ENCODE results near the gene RTF2. TPM values are rescaled to one million over a fixed set of nuclear protein-coding genes. Genes with fewer than 3 reads are reported as not detected.

Gene RTF2, protein sequence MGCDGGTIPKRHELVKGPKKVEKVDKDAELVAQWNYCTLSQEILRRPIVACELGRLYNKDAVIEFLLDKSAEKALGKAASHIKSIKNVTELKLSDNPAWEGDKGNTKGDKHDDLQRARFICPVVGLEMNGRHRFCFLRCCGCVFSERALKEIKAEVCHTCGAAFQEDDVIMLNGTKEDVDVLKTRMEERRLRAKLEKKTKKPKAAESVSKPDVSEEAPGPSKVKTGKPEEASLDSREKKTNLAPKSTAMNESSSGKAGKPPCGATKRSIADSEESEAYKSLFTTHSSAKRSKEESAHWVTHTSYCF
- total RNA-seq (2014; rRNA removed), result 77.2 and 81.4 TPM in 2 replicates
- polyA plus RNA-seq (2012), result 123 TPM

DNA sequence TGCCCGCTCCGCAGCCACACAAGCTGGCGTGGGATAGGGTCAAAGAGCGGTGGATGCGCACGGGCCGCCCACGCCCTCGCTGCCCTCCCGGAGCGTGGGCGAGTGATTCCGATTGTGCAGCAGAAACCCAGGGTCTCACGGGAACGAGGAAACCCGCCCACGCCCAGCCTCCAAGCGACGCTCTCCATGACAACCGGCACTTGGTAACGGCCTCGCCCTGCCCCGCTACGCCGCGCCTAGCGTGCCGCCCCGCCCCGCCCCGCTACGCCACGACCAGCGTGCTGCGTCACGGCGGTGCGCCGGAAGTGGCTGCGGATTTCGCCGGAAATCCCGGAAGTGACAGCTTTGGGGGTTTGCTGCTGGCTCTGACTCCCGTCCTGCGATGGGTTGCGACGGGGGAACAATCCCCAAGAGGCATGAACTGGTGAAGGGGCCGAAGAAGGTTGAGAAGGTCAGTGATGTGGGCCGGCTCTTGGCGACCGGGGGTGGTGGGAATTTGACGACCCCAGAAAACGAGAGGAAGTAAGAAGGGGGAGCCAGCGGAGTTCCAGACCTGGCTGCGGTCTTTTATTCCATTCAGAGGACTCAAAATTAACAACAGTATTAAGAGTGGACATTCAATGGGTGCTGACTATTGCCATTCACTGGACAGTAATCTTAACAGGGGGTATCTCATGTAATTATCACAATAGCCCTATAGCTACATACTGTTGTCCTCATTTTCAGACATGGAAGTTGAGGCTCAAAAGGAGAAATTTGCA, at the start of gene RTF2:
Gene RTF2, plus strand, starts transcription at position 312 of the 761 bp plus-strand sequence. Its CDS starts 71 bp downstream, at position 383.
- peak; percentile 94 for DNase-seq (ENCODE audit: low read depth)

DNA sequence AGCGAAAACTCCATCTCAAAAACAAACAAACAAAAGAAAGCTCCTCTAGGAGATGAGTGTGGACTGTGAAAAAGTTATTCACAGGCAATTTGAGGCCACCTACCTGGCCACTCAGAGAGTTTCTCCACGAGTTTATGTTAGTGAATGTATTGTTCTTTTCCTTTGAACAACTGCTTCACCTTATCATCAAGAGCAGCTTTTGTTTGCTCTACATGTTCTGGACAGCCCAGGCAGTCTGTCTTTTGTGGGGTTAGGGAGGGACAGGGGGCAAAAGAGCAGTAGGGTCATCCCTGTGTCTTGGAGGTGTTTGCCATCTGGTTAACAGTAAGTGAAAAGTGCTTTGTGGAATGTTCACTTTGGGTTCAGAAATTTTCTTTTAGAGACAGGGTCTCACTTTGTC, 48.4 kb upstream of the RTF2 start:
- no peak for DNase-seq (ENCODE audit: low read depth)

DNA sequence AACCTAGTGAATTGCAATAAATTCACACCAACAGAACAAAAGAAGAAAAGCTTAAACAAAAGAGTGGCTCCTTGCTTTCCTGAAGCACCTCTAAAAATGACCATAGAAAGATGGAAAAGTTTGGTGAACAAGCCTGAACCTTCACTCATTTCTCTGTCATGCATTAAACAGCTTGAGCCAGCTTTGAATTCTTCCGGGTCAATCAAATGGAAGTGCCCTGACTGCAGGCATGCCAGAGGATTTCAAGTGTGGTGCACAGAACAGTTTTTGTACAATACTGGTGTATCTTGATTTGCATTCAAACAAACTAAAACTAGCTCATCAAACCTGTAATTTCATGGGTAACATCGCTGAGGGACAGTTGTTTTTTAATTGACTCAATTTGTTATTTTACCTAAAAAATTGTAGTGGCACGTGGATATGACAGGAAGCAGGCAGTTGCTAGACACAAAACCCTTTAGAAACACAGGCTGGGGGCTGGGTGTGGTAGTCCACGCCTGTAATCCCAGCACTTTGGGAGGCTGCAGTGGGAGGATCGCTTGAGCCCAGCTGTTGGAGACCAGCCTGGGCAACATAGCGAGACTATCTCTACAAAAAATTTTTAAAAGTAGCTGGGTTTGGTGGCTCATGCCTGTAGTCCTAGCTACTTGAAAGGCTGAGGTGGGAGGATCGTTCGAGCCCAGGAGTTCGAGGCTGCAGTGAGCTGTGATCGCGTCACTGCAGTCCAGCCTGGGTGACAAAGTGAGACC, 47.3 kb upstream of the RTF2 start:
- DNase-seq (ENCODE audit: low read depth), result no peak

DNA sequence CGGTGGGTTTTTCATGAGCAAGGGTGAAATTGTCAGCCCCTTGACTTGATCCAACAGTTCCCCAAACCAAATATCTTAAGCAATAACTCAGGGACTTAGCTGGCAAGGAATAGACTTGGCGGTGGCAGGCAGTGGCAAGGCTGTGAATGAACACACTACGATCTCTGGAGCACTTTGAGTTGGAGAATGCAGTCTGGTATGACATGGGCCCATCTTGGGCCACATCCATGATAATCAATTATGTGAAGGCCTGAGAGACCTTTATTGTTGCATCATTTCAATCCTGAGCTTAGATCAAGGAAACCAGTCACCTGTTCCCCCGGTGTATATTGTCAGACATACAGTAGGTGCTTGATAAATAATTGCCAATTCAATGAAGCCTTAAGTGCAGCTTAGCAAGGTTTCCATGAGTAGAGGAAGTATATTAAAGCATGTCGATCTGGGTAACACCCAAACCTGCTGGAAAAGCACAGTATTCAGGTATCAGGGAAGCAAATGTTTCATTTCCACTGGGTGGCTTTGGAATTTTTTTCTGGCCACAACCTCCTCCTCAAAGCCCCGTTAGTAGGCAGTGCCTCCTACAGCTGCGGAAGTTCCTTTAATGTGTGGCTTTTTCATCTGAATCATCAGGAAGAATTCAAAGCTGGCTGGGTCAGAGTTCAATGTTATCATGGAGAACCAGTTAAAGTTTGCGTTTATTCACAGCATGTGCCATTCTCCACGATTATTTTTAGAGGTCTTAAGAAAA, 46.2 kb upstream of the RTF2 start:
- peak; percentile 90 for DNase-seq (ENCODE audit: low read depth)

DNA sequence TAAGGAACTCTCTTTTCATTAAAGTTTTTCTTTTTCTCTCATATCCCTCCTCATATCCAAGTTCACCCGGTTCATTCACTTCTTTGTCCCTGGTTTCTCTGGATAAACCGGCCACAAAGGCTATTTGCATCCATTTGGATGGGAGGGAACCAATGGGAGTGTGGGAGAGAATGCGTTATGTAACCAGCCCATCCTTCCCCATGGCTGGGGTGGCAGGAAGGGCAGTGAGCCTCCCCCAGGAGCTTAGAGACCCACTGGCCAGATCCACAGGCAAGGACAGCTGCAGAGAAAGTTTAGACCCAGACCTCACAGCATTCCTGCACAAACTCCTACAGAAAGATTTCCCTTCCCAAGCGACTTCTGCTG, 45.6 kb upstream of the RTF2 start:
- DNase-seq (ENCODE audit: low read depth), result peak; percentile 84

DNA sequence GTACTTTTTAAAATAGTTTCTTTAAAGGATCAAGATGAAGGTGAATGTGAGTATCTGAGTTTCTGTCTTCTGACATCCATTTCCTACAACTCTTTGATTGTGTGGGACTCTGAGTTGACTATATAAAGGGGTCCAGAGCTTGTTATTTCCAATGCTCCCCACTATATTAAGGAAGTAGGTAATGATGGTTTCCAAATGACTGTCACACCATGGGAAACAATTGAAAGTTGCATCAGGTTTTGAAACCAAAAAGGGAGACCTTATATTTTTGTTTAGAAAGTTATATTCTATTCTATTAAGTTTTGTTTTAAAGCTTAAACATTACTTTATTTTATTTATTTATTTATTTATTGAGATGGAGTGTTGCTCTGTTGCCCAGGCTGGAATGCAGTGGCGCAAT, 45.2 kb upstream of the RTF2 start:
- DNase-seq (ENCODE audit: low read depth), result no peak

DNA sequence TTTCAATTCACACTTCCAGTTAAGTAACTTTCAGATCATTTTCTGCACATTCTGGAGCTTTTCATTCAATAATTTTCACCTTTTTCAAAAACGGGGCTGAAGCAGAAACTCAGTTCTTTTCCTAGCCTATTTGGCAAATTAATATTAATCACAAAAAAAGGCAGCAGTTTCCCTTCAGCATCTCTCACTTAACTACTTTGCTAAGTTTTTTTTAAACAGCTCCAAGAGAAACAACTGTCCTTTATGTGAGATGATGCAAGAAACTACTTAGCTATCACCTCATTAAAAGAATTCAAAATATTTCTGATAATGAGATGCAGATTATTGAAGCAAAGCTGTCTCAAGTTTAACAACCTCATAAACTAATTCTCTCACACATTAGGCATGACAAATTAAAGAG, 44.5 kb upstream of the RTF2 start:
- DNase-seq (ENCODE audit: low read depth), result no peak

DNA sequence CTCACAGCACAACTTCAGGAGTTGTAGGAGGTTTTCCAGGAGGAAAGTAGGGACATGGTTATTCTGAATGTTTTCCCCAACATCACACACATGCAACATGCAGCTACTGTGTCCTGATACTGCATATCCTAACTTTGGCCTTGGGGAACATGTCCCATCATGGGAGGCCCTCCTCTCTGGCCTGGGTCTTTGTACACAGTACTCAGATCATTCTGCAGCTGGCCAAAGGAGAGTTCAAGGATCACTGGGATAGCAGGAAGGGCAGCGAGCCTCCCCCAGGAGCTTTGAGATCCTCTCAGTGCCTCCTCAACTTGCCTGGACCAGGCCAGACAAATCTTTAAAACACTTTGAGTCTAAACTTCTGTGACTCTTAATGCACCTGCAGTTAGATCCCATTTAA, 43.5 kb upstream of the RTF2 start:
- DNase-seq (ENCODE audit: low read depth), result no peak

DNA sequence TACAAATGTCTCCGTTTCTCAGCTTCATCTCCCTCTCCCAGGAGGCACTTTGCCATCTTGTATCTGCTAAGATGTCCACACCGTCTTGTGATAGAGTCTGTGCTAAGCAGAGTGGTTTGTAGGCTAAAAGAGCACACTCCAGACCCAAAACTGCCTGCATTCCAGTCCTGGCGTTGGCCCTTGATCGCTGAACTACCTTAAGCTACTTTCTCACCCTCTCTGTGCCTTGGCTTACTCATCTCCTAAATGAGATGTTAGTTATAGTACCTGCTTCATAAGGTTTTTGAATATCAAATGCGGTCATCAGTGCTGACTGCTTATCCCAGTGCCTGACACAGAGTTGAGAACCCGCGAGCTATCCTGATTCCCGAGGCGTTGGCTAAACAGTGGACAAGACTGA, 42.4 kb upstream of the RTF2 start:
- no peak for DNase-seq (ENCODE audit: low read depth)

DNA sequence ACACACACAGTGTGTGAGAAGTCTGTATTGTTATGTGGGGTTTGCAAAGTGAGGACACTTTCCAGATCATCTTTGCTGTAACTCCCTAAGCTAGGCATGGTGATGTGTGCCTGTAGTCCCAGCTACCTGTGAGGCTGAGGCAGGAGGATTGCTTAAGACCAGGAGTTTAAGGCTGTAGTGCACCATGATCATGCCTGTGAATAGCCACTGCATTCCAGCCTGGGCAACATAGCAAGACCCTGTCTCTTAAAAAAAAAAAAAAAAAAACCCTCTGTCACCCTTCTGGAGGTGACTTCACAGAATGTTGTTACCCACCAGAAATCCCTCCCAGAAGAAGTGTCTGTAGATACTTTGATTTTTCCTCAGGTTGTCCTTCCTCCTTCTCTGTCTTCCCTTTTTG, 41.5 kb upstream of the RTF2 start:
- no peak for DNase-seq (ENCODE audit: low read depth)

DNA sequence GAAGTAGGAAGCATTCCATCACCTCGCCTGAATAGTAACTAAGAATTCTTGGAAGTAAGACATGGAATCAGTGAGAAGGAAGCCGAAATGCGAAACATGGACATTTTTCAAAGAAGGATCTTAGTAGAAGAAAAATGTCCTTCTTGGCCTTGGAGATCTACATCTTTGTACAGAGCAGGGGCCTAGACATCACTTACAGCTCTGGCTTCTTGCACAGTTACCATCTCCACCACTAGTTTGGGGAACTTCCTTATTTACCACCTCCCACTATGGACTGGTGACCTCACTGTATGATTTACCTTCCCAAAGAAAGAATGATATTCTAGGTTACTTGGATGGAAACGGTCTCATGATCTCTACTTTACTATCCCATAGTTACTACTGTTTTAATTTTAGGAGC, 40.6 kb upstream of the RTF2 start:
- no peak for DNase-seq (ENCODE audit: low read depth)

DNA sequence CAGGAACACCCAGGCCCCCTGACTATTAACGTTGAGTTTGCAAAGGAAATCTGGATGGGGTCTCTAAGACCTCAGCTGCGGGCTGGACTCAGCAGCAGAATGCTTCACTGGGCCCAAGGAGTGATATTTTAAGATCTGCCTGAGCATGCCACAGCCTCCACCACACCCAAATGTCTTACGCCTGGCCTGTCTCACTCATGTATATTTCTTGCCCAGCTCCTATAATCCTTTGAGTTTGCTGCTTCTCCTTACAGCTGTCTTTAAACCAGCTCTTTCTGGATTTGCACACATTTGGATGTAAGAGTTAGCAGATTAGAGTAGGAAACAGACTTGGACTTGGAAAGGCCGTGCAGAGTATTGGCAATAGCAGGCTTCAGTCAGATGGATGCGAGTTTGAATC, 40.0 kb upstream of the RTF2 start:
- DNase-seq (ENCODE audit: low read depth), result no peak

DNA sequence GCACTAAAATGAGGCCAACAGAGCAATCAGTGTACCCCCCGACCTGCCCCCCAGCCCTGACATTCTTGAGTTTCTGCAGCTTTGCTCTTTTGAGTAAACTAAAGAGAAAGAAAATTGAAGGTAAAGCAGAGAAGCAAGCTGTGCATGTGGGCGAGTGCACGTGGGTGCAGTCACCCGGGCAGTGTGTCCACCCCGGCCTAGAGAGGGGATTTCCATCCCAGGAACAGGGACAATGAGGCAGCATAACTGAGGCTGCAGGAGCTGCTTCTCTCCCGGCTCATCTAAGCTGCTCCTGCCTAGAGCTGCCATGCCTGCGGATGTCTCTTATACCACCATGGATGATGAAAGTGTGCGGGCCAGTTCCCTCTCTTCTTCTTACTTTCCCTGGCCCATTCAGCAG, 39.5 kb upstream of the RTF2 start:
- no peak for DNase-seq (ENCODE audit: low read depth)

DNA sequence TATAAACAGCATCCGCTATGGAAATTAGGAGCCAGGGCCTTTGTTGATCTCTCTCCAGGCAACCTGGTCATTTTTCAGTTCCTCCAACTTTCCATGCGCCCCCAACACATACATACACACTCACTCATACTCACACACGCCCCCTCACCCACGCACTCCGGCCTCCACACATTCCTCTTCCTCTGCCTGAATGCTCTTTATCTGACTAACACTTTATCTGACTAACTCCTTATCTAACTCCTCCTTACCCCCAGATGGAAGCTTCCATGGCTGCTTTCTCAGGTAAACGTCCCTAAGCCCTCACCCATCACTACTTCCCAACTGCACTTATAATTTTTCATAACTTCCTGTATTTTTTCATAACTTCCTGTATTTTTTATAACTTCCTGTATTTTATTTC, 38.9 kb upstream of the RTF2 start:
- peak; percentile 37 for DNase-seq (ENCODE audit: low read depth)

DNA sequence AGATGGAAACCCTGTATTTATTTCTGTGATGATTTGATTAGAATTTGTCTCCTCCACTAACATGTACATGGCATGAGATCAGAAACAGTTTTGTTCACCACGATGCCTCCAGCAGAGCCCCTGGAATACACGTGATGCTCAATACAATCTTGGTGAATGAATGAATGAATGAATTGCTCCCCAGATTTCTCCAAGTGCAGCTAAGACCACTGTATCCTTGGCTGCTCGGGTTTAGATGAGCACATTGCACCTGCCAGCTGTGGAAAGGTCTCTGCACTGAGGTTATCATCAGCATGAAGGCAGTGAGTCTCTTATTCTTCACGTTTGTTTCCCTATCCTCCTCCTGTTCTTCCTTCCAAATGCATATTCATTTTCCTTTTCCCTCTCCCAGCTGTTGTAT, 38.5 kb upstream of the RTF2 start:
- DNase-seq (ENCODE audit: low read depth), result no peak

DNA sequence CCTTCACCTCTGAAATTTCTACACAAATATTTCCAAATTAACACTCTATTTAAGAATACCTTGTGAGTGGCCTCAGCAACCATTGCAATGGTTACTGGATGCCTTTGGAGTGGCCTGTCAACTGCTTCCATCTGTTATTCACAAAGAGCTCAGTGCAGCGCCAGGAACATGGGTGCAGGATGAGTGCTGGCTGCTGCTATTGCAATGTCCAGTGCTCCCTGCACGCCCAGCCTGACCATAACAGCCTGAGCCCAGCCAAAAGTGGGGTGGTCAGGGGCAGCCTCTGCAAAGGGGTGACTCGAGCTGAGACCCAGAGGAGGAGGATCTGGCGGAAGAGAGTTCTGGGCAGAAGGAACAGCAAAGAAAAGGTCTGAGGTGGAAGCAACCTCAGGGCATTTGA, 38.0 kb upstream of the RTF2 start:
- no peak for DNase-seq (ENCODE audit: low read depth)

DNA sequence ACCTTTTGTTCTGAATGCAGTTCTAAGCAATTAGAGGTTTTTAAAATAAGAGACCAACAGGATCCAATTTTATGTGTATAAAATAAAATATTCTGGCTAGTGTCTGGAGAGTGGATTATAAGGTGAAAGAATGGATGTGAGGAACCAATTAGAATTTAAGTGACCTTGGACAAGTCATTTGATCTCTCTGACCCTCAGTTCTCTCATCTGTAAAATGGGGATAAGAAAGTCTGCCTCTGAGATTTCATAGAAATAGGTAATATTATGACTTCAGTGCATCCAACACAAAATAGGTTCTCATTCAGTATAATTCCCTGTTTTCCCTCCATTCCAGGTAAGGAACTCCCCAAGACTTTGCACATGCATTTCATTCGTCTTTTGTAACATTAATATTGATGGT, 37.5 kb upstream of the RTF2 start:
- DNase-seq (ENCODE audit: low read depth), result no peak

DNA sequence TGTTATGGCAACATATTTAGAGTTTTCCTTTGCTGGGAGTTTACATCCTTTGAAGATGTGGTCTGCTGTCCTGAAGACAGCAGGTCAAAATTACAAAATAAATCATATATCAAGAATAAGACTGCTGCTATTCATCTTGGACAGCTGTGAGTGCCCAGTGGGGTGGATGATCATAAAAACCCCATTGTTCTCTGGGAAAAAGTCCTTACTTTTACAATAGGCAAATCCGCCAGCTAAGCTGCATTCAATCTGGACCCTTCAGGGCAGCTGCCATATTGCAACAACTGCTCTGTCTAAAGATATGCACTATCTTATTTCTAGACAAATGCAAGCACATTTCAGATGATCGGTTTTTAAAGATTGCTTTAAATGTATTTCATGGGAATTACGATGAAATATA, 37.0 kb upstream of the RTF2 start:
- peak; percentile 16 for DNase-seq (ENCODE audit: low read depth)

DNA sequence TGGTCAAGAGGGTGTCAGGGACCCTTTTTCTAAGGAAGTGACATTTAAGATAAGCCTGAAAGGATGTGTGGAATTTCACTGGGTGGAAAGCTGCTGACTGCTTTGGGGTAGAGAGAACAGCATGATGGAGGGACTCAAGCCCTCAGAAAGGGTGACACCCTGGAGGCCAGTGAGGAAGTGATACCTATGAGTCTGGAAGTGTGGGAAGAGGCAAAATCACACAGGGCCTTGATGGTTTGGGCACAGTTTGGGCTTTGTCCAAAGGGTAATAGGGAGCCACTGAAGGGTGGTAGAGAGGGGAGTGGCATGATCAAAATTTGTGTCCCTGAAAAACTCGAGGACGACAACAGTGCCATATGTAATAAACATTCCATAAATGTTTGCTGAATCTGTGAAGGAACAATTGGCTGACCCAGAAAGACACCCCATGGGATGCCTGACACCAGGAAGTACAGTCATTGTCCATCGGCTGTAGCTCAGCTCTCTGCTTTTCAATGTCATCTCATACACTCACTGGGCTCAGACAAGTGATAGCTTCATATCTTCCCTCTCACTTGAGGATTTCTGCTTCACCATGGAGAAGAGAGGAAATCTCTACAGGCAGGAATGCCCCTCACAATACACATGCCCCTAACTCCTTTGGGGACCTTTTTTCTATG, 35.1 kb upstream of the RTF2 start:
- no peak for DNase-seq (ENCODE audit: low read depth)

DNA sequence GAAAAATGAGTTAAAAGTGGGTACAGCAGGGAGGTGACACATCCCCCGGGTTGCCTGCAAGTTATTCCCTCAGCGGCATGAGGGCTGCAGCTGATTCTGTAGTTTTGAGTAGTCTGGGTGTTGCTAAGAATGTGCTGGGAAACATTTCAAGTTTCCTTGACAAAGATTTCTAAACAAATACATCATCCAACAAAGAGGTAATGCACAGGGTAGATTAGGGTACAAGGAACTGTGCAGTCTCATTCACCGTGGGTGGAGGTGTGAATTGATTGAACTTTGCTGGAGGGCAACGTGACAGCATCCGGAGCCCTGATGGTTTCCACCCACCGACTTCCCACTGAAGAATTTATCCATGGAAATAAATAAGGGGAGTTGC, 34.6 kb upstream of the RTF2 start:
- DNase-seq (ENCODE audit: low read depth), result no peak

DNA sequence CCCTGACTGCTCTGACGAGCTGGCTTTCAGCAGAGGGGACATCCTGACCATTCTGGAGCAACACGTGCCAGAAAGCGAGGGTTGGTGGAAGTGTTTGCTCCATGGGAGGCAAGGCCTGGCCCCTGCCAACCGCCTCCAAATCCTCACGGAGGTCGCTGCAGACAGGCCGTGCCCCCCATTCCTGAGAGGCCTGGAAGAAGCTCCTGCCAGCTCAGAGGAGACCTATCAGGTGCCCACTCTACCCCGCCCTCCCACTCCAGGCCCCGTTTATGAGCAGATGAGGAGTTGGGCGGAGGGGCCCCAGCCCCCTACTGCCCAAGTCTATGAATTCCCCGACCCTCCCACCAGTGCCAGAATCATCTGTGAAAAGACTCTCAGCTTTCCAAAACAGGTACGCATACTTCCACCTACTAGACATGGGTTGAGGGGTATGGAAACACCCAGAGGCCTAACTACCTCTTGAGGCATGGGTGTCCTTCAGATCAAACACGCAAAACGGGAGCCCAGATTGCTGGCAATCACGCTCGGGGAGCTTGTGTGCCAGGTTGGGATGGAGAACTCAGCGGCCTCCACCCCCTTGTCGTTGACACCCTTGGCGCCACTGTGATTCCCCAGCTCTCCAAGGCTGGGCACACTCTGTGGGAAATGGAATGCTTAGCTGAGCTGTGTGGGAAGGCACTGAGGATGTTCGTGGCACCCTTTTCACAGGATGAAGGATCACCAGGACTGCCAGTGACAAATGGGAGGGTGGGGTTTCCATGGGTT, 31.0 kb upstream of the RTF2 start:
- DNase-seq (ENCODE audit: low read depth), result no peak

All from LHCN-M2 (cell line).